Activated CD4-positive, alpha-beta T cell treated with anti-CD3 and anti-CD28 coated beads, Interleukin-2, amount 50 U/mL, for 16 hours (primary cell): ENCODE results near the gene PNPLA3.

ENCODE experiments used
- DNase-seq: peaks from one replicate; pipeline ENCODE4 v3.0.0-alpha.2; 2020

PNPLA3 gene

GRCh38 chr22:43995057-43995685 is 71.6 kb downstream of the PNPLA3 start:
- no peak for DNase-seq

GRCh38 chr22:43995798-43996169 is 72.2 kb downstream of the PNPLA3 start:
- no peak for DNase-seq

GRCh38 chr22:43996170-43996980 is 72.8 kb downstream of the PNPLA3 start:
- DNase-seq, result peak; percentile 75

- no peak for DNase-seq
These were observed 73.3 kb downstream of the PNPLA3 start for GRCh38 chr22:43996981-43997265.
